SW480 (cell line): Measurements from ENCODE around the gene PNMA8B.
"Not testable (repeated sequence)": the region's sequence is repeated elsewhere in the genome, so short reads cannot be mapped to it uniquely, and the experiment has no call there.

Experiments used
- DNase-seq: peaks from one replicate; pipeline ENCODE4 v3.0.0-alpha.2; 2016; ENCODE audit warnings: low spot score

The PNMA8B gene

GRCh38 chr19:46513461-46514236 lies 18.0 kb upstream of the PNMA8B start:
- peak; percentile 73 for DNase-seq

GRCh38 chr19:46511237-46511636 lies 15.6 kb upstream of the PNMA8B start:
- DNase-seq: no peak

GRCh38 chr19:46508206-46508605 lies 12.5 kb upstream of the PNMA8B start:
- no peak for DNase-seq

- DNase-seq: no peak
Observed at GRCh38 chr19:46503848-46504453, 8.3 kb upstream of the PNMA8B start.

GRCh38 chr19:46502891-46503290 lies 7.2 kb upstream of the PNMA8B start:
- no peak for DNase-seq

- no peak for DNase-seq
Observed at GRCh38 chr19:46499692-46500091, 4.0 kb upstream of the PNMA8B start.

- no peak for DNase-seq
Observed at GRCh38 chr19:46497773-46498172, 2.1 kb upstream of the PNMA8B start.

GRCh38 chr19:46496886-46497285 lies 1.2 kb upstream of the PNMA8B start:
- DNase-seq: not testable (repeated sequence)

- no peak for DNase-seq
Observed at GRCh38 chr19:46496304-46496703, 637 bp upstream of the PNMA8B start.

GRCh38 chr19:46494941-46495785 lies 504 bp downstream of the PNMA8B start:
- no peak for DNase-seq

- DNase-seq: no peak
Observed at GRCh38 chr19:46494146-46494940, 1.3 kb downstream of the PNMA8B start.

- DNase-seq: no peak
Observed at GRCh38 chr19:46493236-46494145, 2.2 kb downstream of the PNMA8B start.

GRCh38 chr19:46492841-46493235 lies 2.8 kb downstream of the PNMA8B start:
- no peak for DNase-seq

- DNase-seq: no peak
Observed at GRCh38 chr19:46491975-46492682, 3.5 kb downstream of the PNMA8B start.

- no peak for DNase-seq
Observed at GRCh38 chr19:46490774-46491173, 4.9 kb downstream of the PNMA8B start.

- DNase-seq: no peak
Observed at GRCh38 chr19:46489445-46490272, 6.0 kb downstream of the PNMA8B start.

- no peak for DNase-seq
Observed at GRCh38 chr19:46488551-46488950, 7.1 kb downstream of the PNMA8B start.

- peak; percentile 66 for DNase-seq
Observed at GRCh38 chr19:46487802-46488445, 7.7 kb downstream of the PNMA8B start.
